NCI-H146 (cell line): Measurements from ENCODE around the gene PIWIL4.
"Not testable (repeated sequence)": the region's sequence is repeated elsewhere in the genome, so short reads cannot be mapped to it uniquely, and the experiment has no call there.

Experiments
- DNase-seq: peaks from one replicate; lab custom pipeline; 2025; lab: John Stamatoyannopoulos, UW

The PIWIL4 gene

GRCh38 chr11:94638301-94638901 is 71.2 kb downstream of the PIWIL4 start:
- no peak for DNase-seq

GRCh38 chr11:94638902-94639373 is 71.8 kb downstream of the PIWIL4 start:
- DNase-seq, result no peak

GRCh38 chr11:94639901-94640721 is 72.9 kb downstream of the PIWIL4 start:
- DNase-seq, result no peak

- no peak for DNase-seq
These were observed 74.1 kb downstream of the PIWIL4 start for GRCh38 chr11:94641167-94641761.

DNA sequence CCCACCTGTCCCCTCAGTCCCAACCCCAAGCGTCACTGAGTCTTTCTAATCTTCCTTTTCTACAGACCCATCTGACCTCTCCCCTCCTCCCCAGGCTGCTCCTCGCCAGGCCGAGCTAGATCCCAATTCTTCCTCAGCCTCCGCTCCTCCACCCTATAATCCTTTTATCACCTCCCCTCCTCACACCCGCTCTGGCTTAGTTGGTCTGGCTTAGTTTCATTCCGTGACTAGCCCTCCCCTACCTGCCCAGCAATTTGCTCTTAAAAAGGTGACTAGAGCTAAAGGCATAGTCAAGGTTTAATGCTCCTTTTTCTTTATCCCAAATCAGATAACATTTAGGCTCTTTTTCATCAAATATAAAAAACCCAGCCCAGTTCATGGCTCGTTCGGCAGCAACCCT is 76.0 kb downstream of the PIWIL4 start:
- DNase-seq, result not testable (repeated sequence)

GRCh38 chr11:94647926-94648325 is 80.8 kb downstream of the PIWIL4 start:
- DNase-seq, result peak; percentile 49

DNA sequence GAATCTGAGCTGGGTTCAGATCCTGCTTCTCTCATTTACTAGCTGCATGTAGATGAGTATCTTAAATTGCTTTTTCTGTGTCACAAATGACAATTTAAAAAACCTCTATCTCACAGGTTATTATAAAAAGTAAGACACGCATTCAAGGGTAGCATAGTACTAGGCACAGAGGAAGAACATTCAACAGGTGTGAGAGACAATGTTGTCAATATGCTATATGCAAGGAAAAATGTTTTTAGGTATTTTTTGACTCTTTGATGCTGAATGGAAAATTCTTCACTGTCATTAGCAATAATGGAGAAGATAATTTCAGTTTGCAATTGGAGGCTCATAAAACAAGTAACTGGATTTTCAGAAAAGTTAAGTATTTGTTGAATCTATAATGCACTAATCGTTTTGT is 81.6 kb downstream of the PIWIL4 start:
- no peak for DNase-seq

GRCh38 chr11:94649254-94649653 is 82.1 kb downstream of the PIWIL4 start:
- DNase-seq, result no peak

DNA sequence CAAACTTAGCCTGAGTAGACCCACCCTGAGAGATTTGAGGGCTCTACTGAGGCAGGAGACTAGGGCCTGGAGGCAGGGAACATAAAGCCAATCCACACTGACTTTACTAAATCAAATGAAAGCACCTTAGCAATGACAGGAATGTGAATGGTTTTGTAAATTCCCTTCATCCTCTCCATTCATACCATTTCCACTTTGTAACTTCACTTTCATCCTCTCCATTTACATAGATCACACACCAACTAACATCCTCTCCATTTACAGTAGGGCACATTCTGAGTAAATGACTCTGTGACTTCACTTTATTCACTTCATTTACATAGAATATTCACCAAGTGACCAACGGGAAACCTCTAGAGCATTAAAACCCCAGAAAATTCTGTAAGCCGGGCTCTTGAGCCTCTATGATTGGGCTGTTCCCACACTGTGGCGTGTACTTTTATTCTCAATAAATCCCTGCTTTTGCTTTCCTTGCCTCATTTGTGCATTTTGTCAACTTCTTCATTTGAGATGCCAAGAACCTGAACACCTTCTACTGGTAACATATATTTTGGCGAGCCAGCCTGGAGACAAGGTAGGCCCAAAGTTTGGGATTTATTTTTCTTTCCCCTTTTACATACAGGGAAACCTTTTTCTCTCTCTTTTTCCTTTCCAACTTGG is 82.9 kb downstream of the PIWIL4 start:
- DNase-seq, result no peak

- no peak for DNase-seq
These were observed 83.6 kb downstream of the PIWIL4 start for GRCh38 chr11:94650756-94651155.

- no peak for DNase-seq
These were observed 85.6 kb downstream of the PIWIL4 start for GRCh38 chr11:94652735-94653284.

DNA sequence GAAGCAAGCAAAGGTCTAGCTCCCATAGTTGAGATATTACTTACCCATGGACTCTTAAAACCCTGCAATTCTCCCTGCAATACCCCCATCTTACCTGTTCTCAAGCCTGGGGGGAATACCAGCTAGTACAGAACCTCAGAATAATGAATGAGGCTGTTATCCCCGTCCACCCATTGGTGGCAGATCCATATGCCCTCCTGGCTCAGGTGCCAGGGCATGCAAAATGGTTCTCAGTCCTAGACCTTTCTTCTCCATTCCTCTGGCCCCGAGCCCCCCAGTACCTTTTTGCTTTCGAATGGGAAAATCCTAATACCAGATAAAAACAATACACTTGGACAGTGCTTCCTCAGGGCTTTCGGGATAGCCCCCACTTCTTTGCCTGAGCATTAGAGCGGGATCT is 86.4 kb downstream of the PIWIL4 start:
- DNase-seq, result no peak

- DNase-seq, result no peak
These were observed 87.0 kb downstream of the PIWIL4 start for GRCh38 chr11:94654201-94654600.

GRCh38 chr11:94655291-94655690 is 88.1 kb downstream of the PIWIL4 start:
- no peak for DNase-seq

GRCh38 chr11:94655956-94656355 is 88.8 kb downstream of the PIWIL4 start:
- DNase-seq, result no peak

- no peak for DNase-seq
These were observed 89.8 kb downstream of the PIWIL4 start for GRCh38 chr11:94656968-94657367.

GRCh38 chr11:94657629-94658028 is 90.5 kb downstream of the PIWIL4 start:
- DNase-seq, result no peak

GRCh38 chr11:94658386-94658785 is 91.2 kb downstream of the PIWIL4 start:
- no peak for DNase-seq

GRCh38 chr11:94658888-94659287 is 91.7 kb downstream of the PIWIL4 start:
- DNase-seq, result no peak

DNA sequence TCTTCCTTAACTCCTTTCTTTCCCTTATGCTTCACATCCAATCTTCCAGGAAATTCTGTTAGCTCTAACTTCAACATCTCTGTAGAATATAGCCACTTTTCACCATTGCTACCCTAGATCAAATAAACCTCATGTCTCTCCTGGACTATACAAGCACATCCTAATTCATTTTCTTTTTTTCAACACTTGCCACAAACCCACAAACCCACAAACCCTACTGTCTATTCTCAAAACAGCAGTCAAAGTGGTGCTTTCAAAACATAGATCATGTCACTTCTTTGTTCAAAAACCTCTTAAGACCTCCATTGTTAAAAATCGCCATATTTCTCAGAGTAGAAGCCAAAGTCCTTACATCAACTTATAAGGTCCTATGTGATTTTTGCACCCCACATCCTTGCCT is 94.3 kb downstream of the PIWIL4 start:
- no peak for DNase-seq

DNA sequence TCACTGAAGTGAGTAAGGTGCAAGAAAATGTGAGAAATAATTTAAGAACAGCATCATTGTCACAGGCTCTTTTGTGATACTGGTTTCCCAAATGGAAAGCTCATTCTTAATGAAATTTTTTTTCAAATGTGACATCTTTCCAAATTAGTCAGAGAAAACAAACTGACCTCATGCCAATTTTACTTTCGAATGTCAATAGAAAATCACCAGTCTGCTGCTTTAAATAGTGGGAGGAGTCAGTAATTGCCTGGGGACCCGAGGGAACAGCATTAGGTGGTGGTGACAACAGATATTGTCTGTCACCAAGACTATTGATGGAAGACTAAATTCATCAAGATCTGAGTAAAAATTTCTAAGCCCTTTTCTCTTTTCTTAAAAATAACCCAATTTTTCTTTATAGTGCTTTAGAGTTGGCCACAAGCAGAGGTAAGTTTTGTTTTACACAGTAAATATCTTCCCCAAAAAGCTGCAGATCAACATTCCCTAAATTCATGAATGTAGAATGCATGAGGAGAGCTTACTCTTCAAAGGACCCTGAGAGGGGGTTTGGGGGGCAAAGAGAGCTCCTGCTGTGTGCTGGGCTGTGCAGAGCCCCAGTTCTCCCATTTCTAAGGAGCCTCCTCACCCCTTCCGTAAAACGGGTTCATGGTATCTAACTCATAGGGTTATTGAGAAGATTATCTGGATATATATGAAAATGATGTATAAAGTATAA is 95.1 kb downstream of the PIWIL4 start:
- DNase-seq, result no peak
